Measurements from ENCODE around the gene OSGIN1.

DNA sequence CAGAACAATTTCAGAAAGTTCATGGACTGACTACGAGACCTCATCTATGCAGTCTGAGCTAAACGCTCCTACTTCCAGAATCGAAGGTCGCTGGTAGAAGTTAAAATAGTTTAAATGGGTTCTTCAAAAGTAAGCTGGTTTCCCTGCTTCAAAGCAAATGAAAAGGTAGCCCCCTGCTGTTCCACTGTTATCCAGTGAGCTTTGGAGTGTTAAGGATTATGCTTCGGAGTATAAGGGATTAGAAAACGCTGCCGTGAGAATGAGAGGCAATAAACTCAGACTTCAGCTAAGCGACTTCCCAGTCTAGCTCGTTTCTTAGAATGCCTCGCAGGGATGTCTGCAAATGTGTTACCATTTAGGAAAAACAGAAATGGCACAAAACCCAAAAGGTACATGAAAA, 41.8 kb upstream of the OSGIN1 start:
- TF ChIP-seq, protein P1, sequence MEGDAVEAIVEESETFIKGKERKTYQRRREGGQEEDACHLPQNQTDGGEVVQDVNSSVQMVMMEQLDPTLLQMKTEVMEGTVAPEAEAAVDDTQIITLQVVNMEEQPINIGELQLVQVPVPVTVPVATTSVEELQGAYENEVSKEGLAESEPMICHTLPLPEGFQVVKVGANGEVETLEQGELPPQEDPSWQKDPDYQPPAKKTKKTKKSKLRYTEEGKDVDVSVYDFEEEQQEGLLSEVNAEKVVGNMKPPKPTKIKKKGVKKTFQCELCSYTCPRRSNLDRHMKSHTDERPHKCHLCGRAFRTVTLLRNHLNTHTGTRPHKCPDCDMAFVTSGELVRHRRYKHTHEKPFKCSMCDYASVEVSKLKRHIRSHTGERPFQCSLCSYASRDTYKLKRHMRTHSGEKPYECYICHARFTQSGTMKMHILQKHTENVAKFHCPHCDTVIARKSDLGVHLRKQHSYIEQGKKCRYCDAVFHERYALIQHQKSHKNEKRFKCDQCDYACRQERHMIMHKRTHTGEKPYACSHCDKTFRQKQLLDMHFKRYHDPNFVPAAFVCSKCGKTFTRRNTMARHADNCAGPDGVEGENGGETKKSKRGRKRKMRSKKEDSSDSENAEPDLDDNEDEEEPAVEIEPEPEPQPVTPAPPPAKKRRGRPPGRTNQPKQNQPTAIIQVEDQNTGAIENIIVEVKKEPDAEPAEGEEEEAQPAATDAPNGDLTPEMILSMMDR (IDR thresholded peaks at IDR 0.05; ENCODE audit: low read depth, low read length): no peak
- TF ChIP-seq EZH2phosphoT487 (IDR thresholded peaks at IDR 0.05; ENCODE audit: low read depth): no peak
